ENCODE measurements around the gene FKBP8. TPM values are rescaled to one million over a fixed set of nuclear protein-coding genes. Genes with fewer than 3 reads are reported as not detected.

FKBP8 gene
- total and polyA plus RNA-seq, 7 donors = 200 to 456 (median 366) TPM

DNA sequence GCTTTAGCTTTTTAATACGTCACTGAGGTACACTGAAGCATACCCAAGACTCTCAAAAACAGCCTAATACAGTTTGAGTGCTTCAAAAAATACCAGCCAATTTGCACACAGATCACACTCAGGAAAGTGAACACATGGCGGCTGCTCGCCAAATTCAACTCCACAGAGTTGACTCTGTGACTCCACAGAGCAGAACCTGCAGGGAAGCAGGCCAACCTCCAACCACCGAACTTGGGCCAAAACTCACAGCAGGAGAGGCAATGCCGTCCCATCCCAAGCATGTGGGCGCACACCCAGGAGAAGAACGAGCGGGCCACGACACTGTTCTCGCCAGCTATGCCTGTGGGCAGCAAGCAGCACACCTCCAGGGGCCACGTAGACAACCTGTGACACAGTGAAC lies 42.6 kb downstream of the FKBP8 start:
- Histone ChIP-seq H3K36me3 (no peaks in the 10 kb centered on the region), H3K9me3 (no peaks in the 10 kb centered on the region), H3K27me3 (no peaks in the 10 kb centered on the region), H3K27ac (peak overlapping the region; percentile 64 to 74 (median 70)), H3K4me1 (peaks cover 0 to 94% (median 84%) of the 10 kb centered on the region in 4 donors), H3K4me3 (no peak overlapping the region)
- intact Hi-C loops (cut with DNase I) = loop anchor here (10.0 kb wide), 1 partner anchor 46 kb away; no protein-coding TSS in a partner anchor
- DNase-seq = peak; percentile 84
- no peak for TF ChIP-seq POLR2A (IDR thresholded peaks at IDR 0.05)
- TF ChIP-seq POLR2AphosphoS5 (IDR thresholded peaks at IDR 0.05) = no peak
- no peak for TF ChIP-seq EP300 (IDR thresholded peaks at IDR 0.05)
- TF ChIP-seq, protein P1, sequence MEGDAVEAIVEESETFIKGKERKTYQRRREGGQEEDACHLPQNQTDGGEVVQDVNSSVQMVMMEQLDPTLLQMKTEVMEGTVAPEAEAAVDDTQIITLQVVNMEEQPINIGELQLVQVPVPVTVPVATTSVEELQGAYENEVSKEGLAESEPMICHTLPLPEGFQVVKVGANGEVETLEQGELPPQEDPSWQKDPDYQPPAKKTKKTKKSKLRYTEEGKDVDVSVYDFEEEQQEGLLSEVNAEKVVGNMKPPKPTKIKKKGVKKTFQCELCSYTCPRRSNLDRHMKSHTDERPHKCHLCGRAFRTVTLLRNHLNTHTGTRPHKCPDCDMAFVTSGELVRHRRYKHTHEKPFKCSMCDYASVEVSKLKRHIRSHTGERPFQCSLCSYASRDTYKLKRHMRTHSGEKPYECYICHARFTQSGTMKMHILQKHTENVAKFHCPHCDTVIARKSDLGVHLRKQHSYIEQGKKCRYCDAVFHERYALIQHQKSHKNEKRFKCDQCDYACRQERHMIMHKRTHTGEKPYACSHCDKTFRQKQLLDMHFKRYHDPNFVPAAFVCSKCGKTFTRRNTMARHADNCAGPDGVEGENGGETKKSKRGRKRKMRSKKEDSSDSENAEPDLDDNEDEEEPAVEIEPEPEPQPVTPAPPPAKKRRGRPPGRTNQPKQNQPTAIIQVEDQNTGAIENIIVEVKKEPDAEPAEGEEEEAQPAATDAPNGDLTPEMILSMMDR (IDR thresholded peaks at IDR 0.05) = no peak
- WGBS, 2 donors = 70 to 87% methylated on average over 11 of the region's 11 CpGs

DNA sequence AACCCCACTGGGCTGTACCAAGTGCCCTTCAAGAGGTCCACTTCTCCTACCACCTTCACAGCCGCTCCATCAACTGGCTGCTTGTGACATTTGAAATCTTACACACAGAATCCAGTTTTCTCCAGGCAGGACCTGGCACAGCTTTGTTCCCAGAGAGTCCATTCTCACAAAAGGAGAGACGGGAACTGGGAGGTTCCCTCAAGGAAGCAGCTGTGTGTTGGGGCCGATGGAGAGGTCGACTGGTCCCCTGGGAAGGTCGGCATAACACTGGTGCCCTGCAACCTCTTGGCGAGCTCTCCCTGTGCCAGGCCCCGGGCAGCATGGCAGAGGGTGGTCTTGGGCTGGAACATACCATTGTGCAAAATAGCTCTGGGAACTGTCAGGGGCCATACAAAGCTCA lies 43.0 kb downstream of the FKBP8 start:
- intact Hi-C loops (cut with DNase I) = loop anchor here (10.0 kb wide), 1 partner anchor 46 kb away; no protein-coding TSS in a partner anchor
- 81 to 84% methylated on average over 7 of the region's 7 CpGs for WGBS, 2 donors
- H3K4me1 ChIP-seq = peaks cover 0 to 94% (median 84%) of the 10 kb centered on the region in 4 donors
- TF ChIP-seq POLR2AphosphoS5 (IDR thresholded peaks at IDR 0.05) (peak in 1 of 4 donors; percentile 32), POLR2A (IDR thresholded peaks at IDR 0.05) (no peak)
- H3K4me3 ChIP-seq = no peak overlapping the region
- no peaks in the 10 kb centered on the region for H3K9me3 ChIP-seq
- H3K27me3 ChIP-seq = no peaks in the 10 kb centered on the region
- peak overlapping the region; percentile 64 to 74 (median 70) for H3K27ac ChIP-seq
- no peak for DNase-seq
- H3K36me3 ChIP-seq = no peaks in the 10 kb centered on the region

DNA sequence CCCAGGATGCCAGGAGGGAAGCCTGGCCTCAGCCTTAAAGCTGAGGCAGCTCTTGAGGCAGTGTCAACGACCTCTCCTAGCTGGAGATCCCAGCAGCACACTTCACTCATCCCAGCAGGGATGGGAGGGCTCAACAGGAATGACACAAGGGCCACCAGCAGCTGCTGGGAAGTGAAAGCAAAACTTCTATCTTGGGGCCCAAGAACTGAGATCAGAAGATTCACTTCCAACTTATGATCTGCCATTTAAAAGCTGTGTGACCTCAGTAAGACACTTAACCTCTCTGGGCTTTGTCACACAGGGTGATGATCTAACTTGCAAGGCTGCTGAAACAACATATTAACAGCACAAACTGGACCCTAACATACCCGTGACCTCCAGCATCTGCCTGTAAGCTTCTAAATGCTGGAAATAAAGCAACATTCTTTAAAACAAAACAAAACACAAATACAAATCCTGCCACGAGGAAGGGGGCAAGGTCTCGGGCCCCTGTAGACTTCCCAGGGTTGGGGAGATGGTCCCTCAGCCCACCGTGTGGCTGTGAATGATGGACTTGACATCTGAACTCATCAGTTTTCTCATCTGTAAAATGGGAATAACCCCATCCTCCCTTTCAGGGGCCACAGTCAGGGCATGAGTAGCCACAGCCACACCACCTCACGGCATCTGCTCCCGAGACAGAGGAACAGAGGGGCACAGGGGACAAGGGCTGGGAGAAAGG lies 44.2 kb downstream of the FKBP8 start:
- peaks cover 0 to 92% (median 79%) of the 10 kb centered on the region in 4 donors for H3K4me1 ChIP-seq
- TF ChIP-seq, protein P1 (IDR thresholded peaks at IDR 0.05) = no peak
- TF ChIP-seq POLR2A (IDR thresholded peaks at IDR 0.05) (no peak), POLR2AphosphoS5 (IDR thresholded peaks at IDR 0.05) (no peak), EP300 (IDR thresholded peaks at IDR 0.05) (no peak)
- no peaks in the 10 kb centered on the region for H3K27me3 ChIP-seq
- peak overlapping the region; percentile 1 to 74 (median 68) for H3K27ac ChIP-seq
- H3K9me3 ChIP-seq = no peaks in the 10 kb centered on the region
- 81 to 83% methylated on average over 7 of the region's 7 CpGs for WGBS, 2 donors
- intact Hi-C loops (cut with DNase I) = no loop called here
- no peak overlapping the region for H3K4me3 ChIP-seq
- DNase-seq = no peak
- H3K36me3 ChIP-seq = no peaks in the 10 kb centered on the region

DNA sequence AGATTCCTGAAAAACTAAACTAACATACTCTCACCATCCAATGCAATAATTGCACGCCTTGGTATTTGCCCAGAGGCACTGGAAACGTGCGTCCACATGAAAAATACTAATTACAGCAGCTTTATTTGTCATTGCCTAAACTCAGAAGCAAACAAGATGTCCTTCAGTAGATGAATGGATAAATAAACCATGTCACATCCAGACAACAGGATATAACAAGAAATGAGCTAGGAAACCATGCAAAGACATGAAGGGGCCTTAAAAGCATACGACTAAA lies 46.5 kb downstream of the FKBP8 start:
- no peak for DNase-seq
- no peak overlapping the region for H3K27ac ChIP-seq

More for the DNA sequence above, 46.5 kb downstream of the FKBP8 start:
- Histone ChIP-seq H3K4me1 (peaks cover 0 to 85% (median 67%) of the 10 kb centered on the region in 4 donors), H3K9me3 (no peaks in the 10 kb centered on the region), H3K27me3 (no peaks in the 10 kb centered on the region), H3K4me3 (no peak overlapping the region), H3K36me3 (no peaks in the 10 kb centered on the region)
- 73 to 84% methylated on average over 4 of the region's 4 CpGs for WGBS, 2 donors
- intact Hi-C loops (cut with DNase I) = no loop called here
- TF ChIP-seq POLR2AphosphoS5 (IDR thresholded peaks at IDR 0.05) = no peak
- no peak for TF ChIP-seq EP300 (IDR thresholded peaks at IDR 0.05)
- TF ChIP-seq, protein P1 (IDR thresholded peaks at IDR 0.05) = no peak
- no peak for TF ChIP-seq POLR2A (IDR thresholded peaks at IDR 0.05)

Data from sigmoid colon (tissue), 7 donors.